Measurements from ENCODE around the gene CDYL2.

DNA sequence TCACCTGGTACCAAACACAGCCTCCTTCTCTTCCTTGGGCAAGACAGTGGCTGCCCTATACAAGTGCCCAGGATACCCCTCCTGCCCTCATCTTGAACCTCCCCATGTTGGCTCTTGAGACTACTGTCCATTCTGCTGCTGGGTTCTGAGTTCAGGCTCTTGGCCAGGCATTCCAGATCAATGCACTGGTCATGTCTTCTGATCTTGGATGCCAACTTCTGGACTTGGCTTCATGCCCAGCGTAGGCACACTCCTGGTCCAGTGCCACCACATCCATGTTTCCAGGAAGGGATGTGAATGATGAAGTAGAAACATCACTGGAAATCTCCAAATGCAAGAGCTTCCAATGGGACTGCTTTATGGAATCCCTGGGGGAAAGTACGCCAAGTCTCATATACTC is 212.1 kb downstream of the CDYL2 start:
- TF ChIP-seq, protein P1, sequence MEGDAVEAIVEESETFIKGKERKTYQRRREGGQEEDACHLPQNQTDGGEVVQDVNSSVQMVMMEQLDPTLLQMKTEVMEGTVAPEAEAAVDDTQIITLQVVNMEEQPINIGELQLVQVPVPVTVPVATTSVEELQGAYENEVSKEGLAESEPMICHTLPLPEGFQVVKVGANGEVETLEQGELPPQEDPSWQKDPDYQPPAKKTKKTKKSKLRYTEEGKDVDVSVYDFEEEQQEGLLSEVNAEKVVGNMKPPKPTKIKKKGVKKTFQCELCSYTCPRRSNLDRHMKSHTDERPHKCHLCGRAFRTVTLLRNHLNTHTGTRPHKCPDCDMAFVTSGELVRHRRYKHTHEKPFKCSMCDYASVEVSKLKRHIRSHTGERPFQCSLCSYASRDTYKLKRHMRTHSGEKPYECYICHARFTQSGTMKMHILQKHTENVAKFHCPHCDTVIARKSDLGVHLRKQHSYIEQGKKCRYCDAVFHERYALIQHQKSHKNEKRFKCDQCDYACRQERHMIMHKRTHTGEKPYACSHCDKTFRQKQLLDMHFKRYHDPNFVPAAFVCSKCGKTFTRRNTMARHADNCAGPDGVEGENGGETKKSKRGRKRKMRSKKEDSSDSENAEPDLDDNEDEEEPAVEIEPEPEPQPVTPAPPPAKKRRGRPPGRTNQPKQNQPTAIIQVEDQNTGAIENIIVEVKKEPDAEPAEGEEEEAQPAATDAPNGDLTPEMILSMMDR (IDR thresholded peaks at IDR 0.05; ENCODE audit: low read depth, low read length, poor library complexity, severe bottlenecking): no peak
- no peak for TF ChIP-seq EZH2phosphoT487 (IDR thresholded peaks at IDR 0.05; ENCODE audit: borderline replicate concordance, low read length)

Measured in DOHH2 (cell line).